Omental fat pad (tissue), 4 donors: ENCODE measurements around the gene DRD2. TPM values are rescaled to one million over a fixed set of nuclear protein-coding genes. Genes with fewer than 3 reads are reported as not detected.

ENCODE experiments used
- ATAC-seq: fragments of 150-250 bp; one replicate; pipeline ENCODE4 v1.9.1; 2016; ENCODE audit warnings: mild to moderate bottlenecking, moderate library complexity; ENCODE audit not compliant: low FRiP score
- DNase-seq: peaks from one replicate; pipeline ENCODE4 v3.0.0-alpha.2; 2019; ENCODE audit warnings: low spot score
- CTCF ChIP-seq, 3 donors: fragments of 450-650 bp; IDR thresholded peaks; one replicate each; pipeline ENCODE4 v1.5.1; 2016 to 2017; ENCODE audit warnings: antibody characterized with exemption in 3 of 3, mild to moderate bottlenecking in 3 of 3, moderate library complexity in 2 of 3
- small RNA-seq: library from RNA; depleted of rRNA; stranded (forward); fragments of <200 nt; gene quantifications from one replicate; pipeline ENCODE3, GENCODE V24; 2016
- total RNA-seq, 4 donors: library from RNA; depleted of rRNA; stranded (reverse); fragments of >200 nt; gene quantifications; one replicate each; pipeline ENCODE4 v1.1.0, GENCODE V29; 2016

The DRD2 gene
- total RNA-seq, 4 donors from 2014 or later: 0.28 TPM; not detected in 3

- DNase-seq (no peak), ATAC-seq (no peak)
- no peak for TF ChIP-seq CTCF (IDR thresholded peaks at IDR 0.05)
These were observed 109.3 kb downstream of the DRD2 start for GRCh38 chr11:113365895-113366294.

GRCh38 chr11:113363996-113364641 lies 111.1 kb downstream of the DRD2 start:
- TF ChIP-seq CTCF (IDR thresholded peaks at IDR 0.05): no peak
- ATAC-seq (no peak), DNase-seq (no peak)

GRCh38 chr11:113363406-113363805 lies 111.8 kb downstream of the DRD2 start:
- TF ChIP-seq CTCF (IDR thresholded peaks at IDR 0.05): no peak
- ATAC-seq (no peak), DNase-seq (no peak)

Small RNA genes lying within 50 kb of the gene (small RNA-seq; reads per million reads assigned to genes)
- not detected for gene MIR4301

Other genes starting within 250 kb of the DRD2 start
- 10 to 100 TPM in 1 of 4 donors, 1 to 10 TPM in 3; 4.4 to 19.1 (median 7.0) TPM for gene TTC12, start 160.8 kb downstream of the DRD2 start, total RNA-seq
- 1 to 10 TPM in 1 of 4 donors, under 1 TPM in 1, not detected in 2; 0.24 to 1.7 TPM for gene ANKK1, start 87.6 kb downstream of the DRD2 start, total RNA-seq
- 1 to 10 TPM in 2 of 4 donors, under 1 TPM in 1, not detected in 1; 0.84 to 1.9 (median 1.7) TPM for gene TMPRSS5, start 230.9 kb upstream of the DRD2 start, total RNA-seq